Activated naive CD4-positive, alpha-beta T cell treated with anti-CD3 and anti-CD28 coated beads, Interleukin-2, amount 10 ng/mL, durations not matched to agents 5 hours and 36 hours (primary cell): ENCODE results near the gene SNX7. TPM values are rescaled to one million over a fixed set of nuclear protein-coding genes. Genes with fewer than 3 reads are reported as not detected.

Source experiments
- total RNA-seq, 2 experiments: library from RNA; stranded (reverse); gene quantifications; one replicate each; pipeline ENCODE4 v1.2.3, GENCODE V29; 2021

SNX7 gene
- total RNA-seq, result not detected

DNA sequence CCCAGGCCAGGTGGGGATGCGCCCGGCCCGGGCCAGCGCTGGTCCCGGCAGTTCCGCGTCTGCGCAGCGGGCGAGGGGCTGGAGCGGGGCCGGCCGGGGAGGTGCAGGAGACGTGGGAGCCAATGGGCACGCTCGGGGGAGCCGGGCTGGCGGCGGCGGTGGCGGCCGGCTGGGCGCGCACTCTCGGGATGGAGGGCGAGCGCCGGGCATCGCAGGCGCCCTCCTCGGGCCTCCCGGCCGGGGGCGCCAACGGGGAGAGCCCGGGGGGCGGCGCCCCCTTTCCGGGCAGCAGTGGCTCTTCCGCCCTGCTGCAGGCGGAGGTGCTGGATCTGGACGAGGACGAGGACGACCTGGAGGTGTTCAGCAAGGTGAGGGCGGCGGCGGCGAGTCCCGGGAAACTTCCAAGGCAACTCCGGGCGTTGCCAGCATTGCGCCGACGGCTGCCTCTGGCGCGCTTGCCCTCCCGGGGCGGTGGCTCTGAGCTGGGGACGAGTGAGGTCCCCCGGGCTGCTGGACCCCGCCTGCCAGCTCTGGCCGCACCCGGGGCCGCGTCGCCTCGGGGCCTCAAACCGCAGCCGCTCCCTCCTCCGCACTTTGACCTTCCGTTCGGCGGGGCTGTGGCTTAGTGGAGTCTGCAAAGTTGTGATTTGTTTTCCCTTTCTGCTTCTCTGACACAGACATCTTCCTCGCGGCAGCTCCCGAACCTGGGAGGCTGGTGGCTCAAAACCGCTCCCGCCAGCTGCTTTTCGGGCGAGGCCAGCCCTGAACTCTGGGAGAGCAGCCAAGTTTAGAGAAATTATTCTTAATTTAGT lies at the start of gene SNX7:
Gene SNX7, plus strand, starts transcription at position 178 of the 812 bp plus-strand sequence. Its CDS starts 11 bp downstream, at position 189.

